GM12878 (cell line): Measurements from ENCODE around the gene TMEM128. TPM values are rescaled to one million over a fixed set of nuclear protein-coding genes. Genes with fewer than 3 reads are reported as not detected.

Experiments used
- ATAC-seq: fragments of 200-7000 bp; cut with Tn5 transposase; 3 replicates; pipeline ENCODE4 v1.9.1; 2020; ENCODE audit warnings: mild to moderate bottlenecking, moderate library complexity
- BruUV-seq: library from RNA; stranded (reverse); fragments of 400-500 nt; replicated peaks from 2 replicates; lab custom pipeline; 2021; lab: Mats Ljungman, UMichigan
- CTCF ChIA-PET: fragments of 300-600 bp; sonication (Branson Sonifier 250); formaldehyde crosslinking; extraction: SDS; loops from one replicate; lab custom pipeline; 2021; ENCODE audit warnings: inconsistent platforms; lab: Yijun Ruan, JAX
- POLR2A ChIA-PET: fragments of 350-600 bp; formaldehyde crosslinking; extraction: SDS; loops from one replicate; lab custom pipeline; 2021; ENCODE audit warnings: inconsistent platforms; lab: Charles Lee
- RAD21 ChIA-PET: fragments of 300-600 bp; sonication (Branson Sonifier 250); formaldehyde crosslinking; loops from one replicate; lab custom pipeline; 2023; ENCODE audit warnings: antibody characterized with exemption; ENCODE audit not compliant: unreplicated experiment; lab: Charles Lee
- SMC1A ChIA-PET: fragments of 300-600 bp; sonication (Branson Sonifier 250); formaldehyde crosslinking; loops from one replicate; lab custom pipeline; 2023; ENCODE audit not compliant: unreplicated experiment, uncharacterized antibody; lab: Charles Lee
- DNase-seq: peaks from one replicate; pipeline ENCODE4 v3.0.0-alpha.2; 2011; ENCODE audit warnings: low read depth, low spot score
- FAIRE-seq: peaks from 3 replicates; lab custom pipeline; 2011; peaks lifted over from hg19 to GRCh38; lab: Jason Lieb, UNC
- H2AFZ ChIP-seq: 2 replicates; pipeline ENCODE4 v1.6.0; 2011; ENCODE audit warnings: low read depth, low read length, control low read depth; ENCODE audit not compliant: control insufficient read depth
- H3K27ac ChIP-seq: 2 replicates; pipeline ENCODE4 v1.5.1; 2011; ENCODE audit warnings: control low read depth; ENCODE audit not compliant: control insufficient read depth, insufficient read depth
- H3K27me3 ChIP-seq, 2 experiments: replicated peaks in 1 of 2; 2 replicates each; pipeline versions ENCODE4 v1.6.0 to v1.6.1; 2011; ENCODE audit warnings: low read length in 1 of 2; ENCODE audit not compliant: control insufficient read depth in 2 of 2, insufficient read depth in 2 of 2
- H3K36me3 ChIP-seq, 2 experiments: 2 replicates each; pipeline ENCODE4 v1.5.1; 2011; ENCODE audit warnings: low read length in 1 of 2; ENCODE audit not compliant: control insufficient read depth in 2 of 2, insufficient read depth in 2 of 2
- H3K4me1 ChIP-seq: 2 replicates; pipeline ENCODE4 v1.6.1; 2011; ENCODE audit warnings: mild to moderate bottlenecking, low read length, moderate library complexity, mixed read lengths; ENCODE audit not compliant: control insufficient read depth, insufficient read depth
- H3K4me2 ChIP-seq: 2 replicates; pipeline ENCODE4 v1.6.0; 2011; ENCODE audit warnings: control low read depth; ENCODE audit not compliant: control insufficient read depth, insufficient read depth
- H3K4me3 ChIP-seq: fragments of 200-600 bp; sonication (generic); 2 replicates; pipeline ENCODE4 v1.5.1; 2016
- H3K79me2 ChIP-seq: 2 replicates; pipeline ENCODE4 v1.6.0; 2011; ENCODE audit warnings: low read length; ENCODE audit not compliant: control insufficient read depth, insufficient read depth
- H3K9ac ChIP-seq: 2 replicates; pipeline ENCODE4 v1.8.0; 2011; ENCODE audit warnings: low read length, control low read depth, mixed read lengths; ENCODE audit not compliant: control insufficient read depth, insufficient read depth
- H3K9me3 ChIP-seq: replicated peaks from 3 replicates; pipeline ENCODE4 v1.5.1; 2011; ENCODE audit warnings: mild to moderate bottlenecking, low read length; ENCODE audit not compliant: control insufficient read depth, insufficient read depth
- H4K20me1 ChIP-seq: 2 replicates; pipeline ENCODE4 v1.6.0; 2011; ENCODE audit not compliant: control insufficient read depth, insufficient read depth
- BHLHE40 ChIP-seq, 2 experiments: fragments of 450-650 bp in 1 of 2; IDR thresholded peaks; 2 replicates each; pipeline ENCODE4 v1.6.1; 2011 to 2017; ENCODE audit warnings: low read depth in 2 of 2, borderline replicate concordance in 1 of 2, improper control_type of control experiment in 1 of 2, low read length in 1 of 2, mild to moderate bottlenecking in 1 of 2
- CBFB ChIP-seq: IDR thresholded peaks from 2 replicates; pipeline ENCODE4 v1.6.1; 2016; ENCODE audit warnings: antibody characterized with exemption, low read depth
- RUNX3 ChIP-seq: IDR thresholded peaks from 2 replicates; pipeline ENCODE4 v1.6.1; 2012; ENCODE audit warnings: low read length, inconsistent platforms
- SP1 ChIP-seq: IDR thresholded peaks from one replicate; pipeline ENCODE4 v1.6.1; 2011; ENCODE audit warnings: low read depth, low read length
- TARDBP ChIP-seq: IDR thresholded peaks from 2 replicates; pipeline ENCODE4 v1.6.1; 2016; ENCODE audit warnings: borderline replicate concordance
- WGBS: methylation state at CpG from one replicate; pipeline ENCODE4 v1.1.6; 2016; ENCODE audit warnings: low lambda C conversion rate; ENCODE audit not compliant: insufficient replicate concordance, insufficient coverage; ENCODE audit errors: missing lambda C conversion rate; 5-methylcytosine and 5-hydroxymethylcytosine counted together
- in situ Hi-C: fragments of 300-500 bp; cut with MboI; formaldehyde crosslinking; loops from 9 replicates; pipeline ENCODE4 v1.14.3; 2018; ENCODE audit warnings: mixed read lengths
- intact Hi-C: fragments of 100-400 bp; cut with micrococcal nuclease; formaldehyde crosslinking; loops from one replicate; pipeline ENCODE4 v1.14.2; 2022; ENCODE audit not compliant: unreplicated experiment
- polyA plus RNA-seq, 11 experiments: library from polyadenylated mRNA; depleted of rRNA in 4 of 11; unstranded in 6 of 11; stranded (reverse) in 5 of 11; fragments of >200 nt; fragmentation: Nextera tagmentation in 4 of 11; fragmentation: Illumina TruSeq in 1 of 11; extraction: Ambion mirVana in 4 of 11; extraction: Trizol in 1 of 11; gene quantifications; 1 replicate in 1 of 11; 2 replicates in 10 of 11; pipeline versions ENCODE4 v1.2.1 to v1.2.3, GENCODE V29; 2011 to 2016; ENCODE audit warnings: inconsistent platforms in 2 of 11, missing spikeins in 2 of 11, low read depth in 1 of 11
- total RNA-seq, 4 experiments: library from RNA; depleted of rRNA in 3 of 4; stranded (reverse); fragments of >200 nt in 3 of 4; fragmentation: Illumina TruSeq in 1 of 4; extraction: Trizol in 1 of 4; gene quantifications; 2 replicates each; pipeline versions ENCODE4 v1.2.1 to v1.2.3, GENCODE V29; 2013 to 2021
- TF ChIP-seq, protein P1 (sequence below): fragments of 450-650 bp; IDR thresholded peaks from 2 replicates; pipeline ENCODE4 v1.6.1; 2016; ENCODE audit warnings: mild to moderate bottlenecking

TMEM128 gene
- total and polyA plus RNA-seq, 10 of the 15 experiments (the other 5 are each of a cell fraction or from before 2014, with no cell fraction given) = 9.3 to 44.2 (median 18.9) TPM

DNA sequence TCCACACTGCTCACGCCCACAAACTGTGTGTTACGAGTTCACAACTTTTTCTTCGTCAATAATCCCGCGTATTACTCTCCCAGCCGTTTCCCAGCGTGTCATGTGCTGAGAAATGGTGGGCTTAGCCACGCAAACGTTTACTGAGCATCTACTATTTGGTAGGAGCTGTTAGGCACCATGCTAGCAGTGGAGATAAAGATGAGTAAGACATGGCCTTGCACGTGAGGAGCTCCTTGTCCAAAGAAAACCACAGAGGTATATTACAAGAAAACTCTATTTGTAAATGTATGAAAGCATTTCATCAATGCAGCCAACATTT lies 821 bp upstream of the TMEM128 start:
- CTCF ChIA-PET = interaction anchor here (1.0 to 1.6 kb wide), 6 partner anchors 11 to 181 kb away, joined by 3 to 11 read pairs (median 4); no protein-coding TSS in a partner anchor
- H3K27me3 ChIP-seq = no peaks in the 10 kb centered on the region
- H4K20me1 ChIP-seq = no peaks in the 10 kb centered on the region
- POLR2A ChIA-PET = interaction anchor here (0.9 kb wide), 1 partner anchor 29 kb away, joined by 3 read pairs; no protein-coding TSS in a partner anchor
- peak overlapping the region; percentile 97 for H3K4me3 ChIP-seq
- 0 out of 2 replicates have a peak, but pooled peaks have one; percentile 15 for TF ChIP-seq RUNX3
- peak; percentile 43 to 51; a peak in 3 of 4 replicates for TF ChIP-seq BHLHE40 (IDR thresholded peaks at IDR 0.05; ENCODE audit: borderline replicate concordance in 1 of 2, low read depth in 2 of 2, low read length in 1 of 2)
- TF ChIP-seq, protein P1, sequence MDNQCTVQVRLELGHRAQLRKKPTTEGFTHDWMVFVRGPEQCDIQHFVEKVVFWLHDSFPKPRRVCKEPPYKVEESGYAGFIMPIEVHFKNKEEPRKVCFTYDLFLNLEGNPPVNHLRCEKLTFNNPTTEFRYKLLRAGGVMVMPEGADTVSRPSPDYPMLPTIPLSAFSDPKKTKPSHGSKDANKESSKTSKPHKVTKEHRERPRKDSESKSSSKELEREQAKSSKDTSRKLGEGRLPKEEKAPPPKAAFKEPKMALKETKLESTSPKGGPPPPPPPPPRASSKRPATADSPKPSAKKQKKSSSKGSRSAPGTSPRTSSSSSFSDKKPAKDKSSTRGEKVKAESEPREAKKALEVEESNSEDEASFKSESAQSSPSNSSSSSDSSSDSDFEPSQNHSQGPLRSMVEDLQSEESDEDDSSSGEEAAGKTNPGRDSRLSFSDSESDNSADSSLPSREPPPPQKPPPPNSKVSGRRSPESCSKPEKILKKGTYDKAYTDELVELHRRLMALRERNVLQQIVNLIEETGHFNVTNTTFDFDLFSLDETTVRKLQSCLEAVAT = no peak
- 0 out of 2 replicates have a peak, but pooled peaks have one; percentile 3 for TF ChIP-seq CBFB
- TF ChIP-seq TARDBP = no peak
- TF ChIP-seq SP1 = no peak
- no TSS peak for BruUV-seq
- peaks cover 13% of the 10 kb centered on the region for H3K79me2 ChIP-seq
- peaks cover 7% of the 10 kb centered on the region for H3K4me1 ChIP-seq
- ATAC-seq (peak; percentile 8; the same call in 1 of the 3 replicates), FAIRE-seq (no peak), DNase-seq (no peak)
- H3K4me2 ChIP-seq = peak overlapping the region; percentile 81
- H3K9me3 ChIP-seq = no peaks in the 10 kb centered on the region
- intact Hi-C loops = no loop called here
- peak overlapping the region; percentile 94 for H3K9ac ChIP-seq
- RAD21 ChIA-PET = interaction anchor here (1.1 to 1.6 kb wide), 2 partner anchors 11 to 87 kb away, joined by 3 read pairs; no protein-coding TSS in a partner anchor
- in situ Hi-C loops = no loop called here
- SMC1A ChIA-PET = interaction anchor here (0.8 kb wide), 1 partner anchor 9 kb away, joined by 3 read pairs; no protein-coding TSS in a partner anchor
- H2AFZ ChIP-seq = peak overlapping the region; percentile 93
- peaks cover 3 to 6% of the 10 kb centered on the region in 2 experiments; a peak in 3 of 4 replicates for H3K36me3 ChIP-seq
- whole genome bisulfite sequencing = 52% methylated on average over 10 of the region's 10 CpGs
- H3K27ac ChIP-seq = peak overlapping the region; percentile 84
